ENCODE results near the gene UPF3A. TPM values are rescaled to one million over a fixed set of nuclear protein-coding genes. Genes with fewer than 3 reads are reported as not detected.

The UPF3A gene
- total RNA-seq, 1 donor from 2014 or later, result 19.5 TPM

DNA sequence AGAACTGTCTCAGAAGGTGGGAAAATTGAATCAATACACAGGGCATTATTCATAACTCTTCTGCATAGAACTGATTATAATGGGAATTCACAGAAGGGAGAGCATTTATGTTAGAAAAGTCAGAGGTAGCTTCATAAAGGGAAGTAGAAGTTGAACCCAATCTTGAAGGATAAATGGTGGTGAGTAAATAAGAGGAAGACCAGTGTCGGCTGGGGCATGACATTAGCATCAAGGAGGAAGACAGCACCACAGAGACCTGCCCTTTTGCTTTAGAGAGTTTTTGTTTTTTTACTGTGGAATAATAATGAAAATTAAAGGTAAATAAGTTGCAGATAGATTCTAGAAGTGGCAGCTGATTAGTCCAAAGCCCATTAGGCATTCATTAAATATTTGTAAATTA is 24.9 kb upstream of the UPF3A start:
- H3K4me3 ChIP-seq (ENCODE audit: low read depth, low read length), result no peak overlapping the region
- no peak for DNase-seq (ENCODE audit: low read depth)
- TF ChIP-seq CTCF (conservative IDR thresholded peaks at IDR 0.05; ENCODE audit: low read depth, low read length), result no peak

- no peak overlapping the region for H3K4me3 ChIP-seq (ENCODE audit: low read depth, low read length)
- TF ChIP-seq CTCF (conservative IDR thresholded peaks at IDR 0.05; ENCODE audit: low read depth, low read length), result no peak
- no peak for DNase-seq (ENCODE audit: low read depth)
Observed at GRCh38 chr13:114257014-114257413, 24.4 kb upstream of the UPF3A start.

DNA sequence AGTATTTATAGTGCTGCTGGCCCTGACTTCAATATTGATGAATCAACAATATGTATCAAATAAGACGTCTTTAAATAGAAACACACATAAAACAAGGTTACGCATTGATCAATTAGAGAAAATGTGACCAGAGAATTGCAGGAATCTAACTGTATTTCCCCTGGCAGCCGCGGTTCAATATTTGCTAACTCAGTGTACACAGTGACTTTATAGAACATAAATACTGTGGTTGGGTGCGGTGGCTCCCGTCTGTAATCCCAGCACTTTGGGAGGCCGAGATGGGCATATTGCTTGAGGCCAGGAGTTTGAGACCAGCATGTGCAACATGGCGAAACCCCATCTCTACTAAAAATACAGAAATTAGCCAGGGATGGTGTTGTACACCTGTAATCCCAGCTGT is 22.8 kb upstream of the UPF3A start:
- H3K4me3 ChIP-seq (ENCODE audit: low read depth, low read length), result no peak overlapping the region
- no peak for TF ChIP-seq CTCF (conservative IDR thresholded peaks at IDR 0.05; ENCODE audit: low read depth, low read length)
- DNase-seq (ENCODE audit: low read depth), result no peak

DNA sequence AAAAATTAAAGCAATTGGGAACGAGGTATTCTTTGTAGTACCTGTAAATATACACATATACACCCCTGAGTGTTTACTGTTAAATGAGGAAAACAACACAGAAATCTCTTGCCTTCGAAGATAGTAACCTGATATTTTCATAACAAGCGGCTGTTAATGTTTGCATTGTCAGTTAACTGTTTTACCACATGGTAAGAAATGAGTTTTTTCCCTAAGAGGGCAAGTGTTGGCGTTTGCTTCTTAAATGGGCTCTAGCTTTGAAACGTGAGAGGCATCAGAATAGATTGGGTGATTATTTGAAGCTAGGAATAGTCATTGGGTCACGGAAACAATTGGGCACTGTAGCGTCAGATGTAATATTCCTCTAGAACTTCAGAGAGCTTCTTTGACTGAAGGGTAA is 22.0 kb upstream of the UPF3A start:
- no peak for DNase-seq (ENCODE audit: low read depth)
- TF ChIP-seq CTCF (conservative IDR thresholded peaks at IDR 0.05; ENCODE audit: low read depth, low read length), result no peak
- no peak overlapping the region for H3K4me3 ChIP-seq (ENCODE audit: low read depth, low read length)

- TF ChIP-seq CTCF (conservative IDR thresholded peaks at IDR 0.05; ENCODE audit: low read depth, low read length), result no peak
Observed at GRCh38 chr13:114259974-114260373, 21.4 kb upstream of the UPF3A start.

GRCh38 chr13:114260814-114261213 is 20.6 kb upstream of the UPF3A start:
- DNase-seq (ENCODE audit: low read depth), result no peak
- H3K4me3 ChIP-seq (ENCODE audit: low read depth, low read length), result no peak overlapping the region
- no peak for TF ChIP-seq CTCF (conservative IDR thresholded peaks at IDR 0.05; ENCODE audit: low read depth, low read length)

More at GRCh38 chr13:114259974-114260373, 21.4 kb upstream of the UPF3A start:
- no peak overlapping the region for H3K4me3 ChIP-seq (ENCODE audit: low read depth, low read length)
- DNase-seq (ENCODE audit: low read depth), result no peak

DNA sequence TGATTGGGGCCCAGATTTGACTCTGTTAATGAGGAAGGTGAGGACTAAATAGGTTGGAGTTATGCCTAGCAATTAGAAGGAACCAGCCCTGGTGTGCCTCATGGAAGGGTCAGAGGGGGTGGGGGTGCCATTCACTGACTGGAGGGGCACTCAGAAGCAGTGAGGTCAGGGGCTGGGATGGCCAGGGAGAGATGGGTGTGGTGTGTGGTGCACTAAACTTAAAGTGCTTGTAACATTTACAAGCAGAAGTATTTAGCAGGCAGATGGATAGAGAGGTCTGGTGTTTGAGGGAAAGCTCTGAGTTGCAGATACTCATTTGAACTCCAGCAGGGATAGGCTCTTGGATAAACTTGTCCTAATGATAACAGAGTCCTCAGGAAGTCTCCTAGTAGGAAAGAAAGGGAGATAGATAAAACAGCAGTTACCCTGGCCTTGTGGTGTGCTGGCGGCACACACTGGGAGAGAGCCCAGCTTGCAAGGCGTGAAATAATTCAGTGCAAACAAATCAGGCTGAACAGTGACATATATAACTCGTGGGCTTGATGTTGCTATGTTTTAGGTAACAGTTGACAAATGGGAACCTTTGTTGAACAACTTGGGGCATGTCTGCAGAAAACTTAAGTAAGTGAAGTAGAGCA is 20.0 kb upstream of the UPF3A start:
- TF ChIP-seq CTCF (conservative IDR thresholded peaks at IDR 0.05; ENCODE audit: low read depth, low read length), result no peak
- no peak overlapping the region for H3K4me3 ChIP-seq (ENCODE audit: low read depth, low read length)
- DNase-seq (ENCODE audit: low read depth), result no peak
